HepG2 (cell line): ENCODE results near the gene TMC8. TPM values are rescaled to one million over a fixed set of nuclear protein-coding genes. Genes with fewer than 3 reads are reported as not detected.

Source experiments
- AHR ChIP-seq: IDR thresholded peaks from 2 replicates; pipeline ENCODE4 v1.6.1; 2018; ENCODE audit warnings: missing genetic modification reagents, missing compliant biosample characterization
- GATAD2A ChIP-seq: IDR thresholded peaks from 2 replicates; pipeline ENCODE4 v1.6.1; 2016
- GLI4 ChIP-seq: sonication (generic); formaldehyde crosslinking; IDR thresholded peaks from 2 replicates; pipeline ENCODE4 v1.5.1; 2020; ENCODE audit warnings: missing genetic modification reagents, mild to moderate bottlenecking, moderate library complexity, borderline replicate concordance
- HMGA1 ChIP-seq: sonication (generic); formaldehyde crosslinking; conservative IDR thresholded peaks from 2 replicates; pipeline ENCODE4 v1.4.0; 2020; ENCODE audit warnings: missing genetic modification reagents
- IRX3 ChIP-seq: sonication (generic); formaldehyde crosslinking; IDR thresholded peaks from 2 replicates; pipeline ENCODE4 v1.8.1; 2023; ENCODE audit warnings: mild to moderate bottlenecking, low read depth, missing genetic modification reagents, borderline replicate concordance
- SAP130 ChIP-seq: IDR thresholded peaks from 2 replicates; pipeline ENCODE4 v1.6.1; 2016; ENCODE audit warnings: low read depth
- SATB2 ChIP-seq: sonication (generic); formaldehyde crosslinking; IDR thresholded peaks from 2 replicates; pipeline ENCODE4 v1.5.0; 2020; ENCODE audit warnings: missing genetic modification reagents
- THYN1 ChIP-seq: sonication (generic); formaldehyde crosslinking; IDR thresholded peaks from 2 replicates; pipeline ENCODE4 v1.8.1; 2023; ENCODE audit warnings: low read depth, mild to moderate bottlenecking, moderate library complexity, missing genetic modification reagents, borderline replicate concordance
- TP53 ChIP-seq: sonication (generic); formaldehyde crosslinking; conservative IDR thresholded peaks from 2 replicates; pipeline ENCODE4 v1.4.0; 2020; ENCODE audit warnings: missing genetic modification reagents
- ZNF331 ChIP-seq: sonication (generic); formaldehyde crosslinking; IDR thresholded peaks from 2 replicates; pipeline ENCODE4 v1.4.0; 2020; ENCODE audit warnings: missing genetic modification reagents
- ZNF460 ChIP-seq: sonication (generic); formaldehyde crosslinking; IDR thresholded peaks from 2 replicates; pipeline ENCODE4 v1.5.1; 2020; ENCODE audit warnings: missing genetic modification reagents, mild to moderate bottlenecking, borderline replicate concordance
- ZNF615 ChIP-seq: sonication (generic); formaldehyde crosslinking; IDR thresholded peaks from 2 replicates; pipeline ENCODE4 v1.5.0; 2020; ENCODE audit warnings: mild to moderate bottlenecking, missing genetic modification reagents, borderline replicate concordance
- ZNF879 ChIP-seq: sonication (generic); formaldehyde crosslinking; IDR thresholded peaks from 2 replicates; pipeline ENCODE4 v1.8.1; 2023; ENCODE audit warnings: missing genetic modification reagents
- polyA plus RNA-seq, 8 experiments: library from polyadenylated mRNA; depleted of rRNA in 3 of 8; stranded (reverse) in 7 of 8; unstranded in 1 of 8; fragments of >200 nt; fragmentation: Illumina TruSeq in 4 of 8; extraction: Trizol in 4 of 8; gene quantifications; 2 replicates each; pipeline versions ENCODE4 v1.2.1 to v1.2.3, GENCODE V29; 2011 to 2016; ENCODE audit warnings: low read depth in 4 of 8, missing spikeins in 1 of 8, mixed read lengths in 1 of 8; ENCODE audit not compliant: insufficient read depth in 1 of 8
- total RNA-seq, 5 experiments: library from RNA; depleted of rRNA; stranded (reverse); fragments of >200 nt; fragmentation: Illumina TruSeq; extraction: Trizol; gene quantifications; 2 replicates each; pipeline ENCODE4 v1.2.3, GENCODE V29; 2016; ENCODE audit warnings: low read depth in 1 of 5
- TF ChIP-seq, protein P1 (sequence below): IDR thresholded peaks from 2 replicates; pipeline ENCODE4 v1.6.1; 2016; ENCODE audit warnings: missing biosample characterization, missing genetic modification reagents, low read depth
- TF ChIP-seq, protein P2 (sequence below): sonication (generic); formaldehyde crosslinking; conservative IDR thresholded peaks from 2 replicates; pipeline ENCODE4 v1.8.1; 2023; ENCODE audit warnings: missing genetic modification reagents
- TF ChIP-seq, protein P3 (sequence below): sonication (generic); formaldehyde crosslinking; conservative IDR thresholded peaks from 2 replicates; pipeline ENCODE4 v1.4.0; 2020; ENCODE audit warnings: mild to moderate bottlenecking, missing genetic modification reagents, moderate library complexity
- TF ChIP-seq, protein P4 (sequence below): sonication (generic); formaldehyde crosslinking; IDR thresholded peaks from 2 replicates; pipeline ENCODE4 v1.5.0; 2020; ENCODE audit warnings: missing genetic modification reagents, mild to moderate bottlenecking, borderline replicate concordance
- TF ChIP-seq, protein P5 (sequence below): sonication (generic); formaldehyde crosslinking; IDR thresholded peaks from 2 replicates; pipeline ENCODE4 v1.5.1; 2020; ENCODE audit warnings: missing genetic modification reagents, mild to moderate bottlenecking, borderline replicate concordance
- TF ChIP-seq, protein P6 (sequence below): sonication (generic); formaldehyde crosslinking; IDR thresholded peaks from 2 replicates; pipeline ENCODE4 v1.8.0; 2022; ENCODE audit warnings: low read depth, missing genetic modification reagents

TMC8 gene
- total and polyA plus RNA-seq, 2 of the 13 experiments (the other 11 are each of a cell fraction or from before 2014, with no cell fraction given) = 0.53 to 7.8 TPM

DNA sequence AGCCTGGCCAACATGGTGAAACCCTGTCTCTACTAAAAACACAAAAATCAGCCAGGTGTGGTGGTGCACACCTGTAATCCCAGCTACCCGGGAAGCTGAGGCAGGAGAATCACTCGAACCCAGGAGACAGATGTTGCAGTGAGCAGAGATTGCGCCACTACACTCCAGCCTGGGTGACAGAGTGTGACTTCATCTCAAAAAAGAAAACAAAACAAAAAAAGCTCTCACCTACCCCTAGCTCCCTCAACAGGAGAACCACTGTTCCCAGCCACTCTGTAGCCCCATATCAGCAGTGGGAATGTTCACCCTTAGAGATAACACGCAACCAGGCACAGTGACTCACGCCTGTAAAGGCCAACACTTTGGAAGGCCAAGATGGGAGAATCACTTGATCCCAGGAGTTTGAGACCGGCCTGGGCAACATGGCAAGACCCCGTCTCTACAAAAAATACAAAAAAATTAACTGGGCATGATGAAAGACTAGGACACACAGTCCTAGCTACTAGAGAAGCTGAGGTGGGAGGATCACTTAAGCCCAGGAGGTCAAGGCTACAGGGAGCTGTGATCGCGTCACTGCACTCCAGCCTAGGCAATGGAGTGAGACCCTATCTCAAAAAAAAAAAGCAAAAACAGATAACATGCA is 5.4 kb downstream of the TMC8 start (continued):
- TF ChIP-seq ZNF879 (no peak), ZNF331 (CRISPR knock-in tag) (no peak), ZNF460 (CRISPR knock-in tag) (peak; percentile 91), IRX3 (CRISPR knock-in tag) (no peak), GATAD2A (CRISPR knock-in tag) (0 out of 2 replicates have a peak, but pooled peaks have one; percentile 17), AHR (CRISPR knock-in tag) (no peak), TP53 (CRISPR knock-in tag) (no peak), ZNF615 (CRISPR knock-in tag) (no peak), SAP130 (CRISPR knock-in tag) (peak; percentile 42), THYN1 (CRISPR knock-in tag) (no peak), HMGA1 (no peak), GLI4 (CRISPR knock-in tag) (no peak), SATB2 (CRISPR knock-in tag) (no peak)
- TF ChIP-seq, protein P1, sequence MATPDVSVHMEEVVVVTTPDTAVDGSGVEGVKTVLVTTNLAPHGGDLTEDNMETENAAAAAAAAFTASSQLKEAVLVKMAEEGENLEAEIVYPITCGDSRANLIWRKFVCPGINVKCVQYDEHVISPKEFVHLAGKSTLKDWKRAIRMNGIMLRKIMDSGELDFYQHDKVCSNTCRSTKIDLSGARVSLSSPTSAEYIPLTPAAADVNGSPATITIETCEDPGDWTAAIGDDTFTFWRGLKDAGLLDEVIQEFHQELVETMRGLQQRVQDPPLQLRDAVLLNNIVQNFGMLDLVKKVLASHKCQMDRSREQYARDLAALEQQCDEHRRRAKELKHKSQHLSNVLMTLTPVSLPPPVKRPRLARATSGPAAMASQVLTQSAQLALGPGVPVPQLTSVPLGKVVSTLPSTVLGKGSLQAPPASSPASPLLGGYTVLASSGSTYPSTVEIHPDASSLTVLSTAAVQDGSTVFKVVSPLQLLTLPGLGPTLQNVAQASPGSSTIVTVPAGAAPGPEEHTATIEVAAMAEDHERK (CRISPR knock-in tag) = no peak
- TF ChIP-seq, protein P2, sequence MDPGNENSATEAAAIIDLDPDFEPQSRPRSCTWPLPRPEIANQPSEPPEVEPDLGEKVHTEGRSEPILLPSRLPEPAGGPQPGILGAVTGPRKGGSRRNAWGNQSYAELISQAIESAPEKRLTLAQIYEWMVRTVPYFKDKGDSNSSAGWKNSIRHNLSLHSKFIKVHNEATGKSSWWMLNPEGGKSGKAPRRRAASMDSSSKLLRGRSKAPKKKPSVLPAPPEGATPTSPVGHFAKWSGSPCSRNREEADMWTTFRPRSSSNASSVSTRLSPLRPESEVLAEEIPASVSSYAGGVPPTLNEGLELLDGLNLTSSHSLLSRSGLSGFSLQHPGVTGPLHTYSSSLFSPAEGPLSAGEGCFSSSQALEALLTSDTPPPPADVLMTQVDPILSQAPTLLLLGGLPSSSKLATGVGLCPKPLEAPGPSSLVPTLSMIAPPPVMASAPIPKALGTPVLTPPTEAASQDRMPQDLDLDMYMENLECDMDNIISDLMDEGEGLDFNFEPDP (CRISPR knock-in tag) = 0 out of 2 replicates have a peak, but pooled peaks have one; percentile 86
- TF ChIP-seq, protein P3, sequence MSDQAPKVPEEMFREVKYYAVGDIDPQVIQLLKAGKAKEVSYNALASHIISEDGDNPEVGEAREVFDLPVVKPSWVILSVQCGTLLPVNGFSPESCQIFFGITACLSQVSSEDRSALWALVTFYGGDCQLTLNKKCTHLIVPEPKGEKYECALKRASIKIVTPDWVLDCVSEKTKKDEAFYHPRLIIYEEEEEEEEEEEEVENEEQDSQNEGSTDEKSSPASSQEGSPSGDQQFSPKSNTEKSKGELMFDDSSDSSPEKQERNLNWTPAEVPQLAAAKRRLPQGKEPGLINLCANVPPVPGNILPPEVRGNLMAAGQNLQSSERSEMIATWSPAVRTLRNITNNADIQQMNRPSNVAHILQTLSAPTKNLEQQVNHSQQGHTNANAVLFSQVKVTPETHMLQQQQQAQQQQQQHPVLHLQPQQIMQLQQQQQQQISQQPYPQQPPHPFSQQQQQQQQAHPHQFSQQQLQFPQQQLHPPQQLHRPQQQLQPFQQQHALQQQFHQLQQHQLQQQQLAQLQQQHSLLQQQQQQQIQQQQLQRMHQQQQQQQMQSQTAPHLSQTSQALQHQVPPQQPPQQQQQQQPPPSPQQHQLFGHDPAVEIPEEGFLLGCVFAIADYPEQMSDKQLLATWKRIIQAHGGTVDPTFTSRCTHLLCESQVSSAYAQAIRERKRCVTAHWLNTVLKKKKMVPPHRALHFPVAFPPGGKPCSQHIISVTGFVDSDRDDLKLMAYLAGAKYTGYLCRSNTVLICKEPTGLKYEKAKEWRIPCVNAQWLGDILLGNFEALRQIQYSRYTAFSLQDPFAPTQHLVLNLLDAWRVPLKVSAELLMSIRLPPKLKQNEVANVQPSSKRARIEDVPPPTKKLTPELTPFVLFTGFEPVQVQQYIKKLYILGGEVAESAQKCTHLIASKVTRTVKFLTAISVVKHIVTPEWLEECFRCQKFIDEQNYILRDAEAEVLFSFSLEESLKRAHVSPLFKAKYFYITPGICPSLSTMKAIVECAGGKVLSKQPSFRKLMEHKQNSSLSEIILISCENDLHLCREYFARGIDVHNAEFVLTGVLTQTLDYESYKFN = no peak
- TF ChIP-seq, protein P4, sequence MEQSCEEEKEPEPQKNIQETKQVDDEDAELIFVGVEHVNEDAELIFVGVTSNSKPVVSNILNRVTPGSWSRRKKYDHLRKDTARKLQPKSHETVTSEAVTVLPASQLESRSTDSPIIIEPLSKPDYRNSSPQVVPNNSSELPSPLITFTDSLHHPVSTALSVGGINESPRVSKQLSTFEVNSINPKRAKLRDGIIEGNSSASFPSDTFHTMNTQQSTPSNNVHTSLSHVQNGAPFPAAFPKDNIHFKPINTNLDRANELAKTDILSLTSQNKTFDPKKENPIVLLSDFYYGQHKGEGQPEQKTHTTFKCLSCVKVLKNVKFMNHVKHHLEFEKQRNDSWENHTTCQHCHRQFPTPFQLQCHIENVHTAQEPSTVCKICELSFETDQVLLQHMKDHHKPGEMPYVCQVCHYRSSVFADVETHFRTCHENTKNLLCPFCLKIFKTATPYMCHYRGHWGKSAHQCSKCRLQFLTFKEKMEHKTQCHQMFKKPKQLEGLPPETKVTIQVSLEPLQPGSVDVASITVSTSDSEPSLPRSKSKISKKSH (CRISPR knock-in tag) = no peak
- TF ChIP-seq, protein P5, sequence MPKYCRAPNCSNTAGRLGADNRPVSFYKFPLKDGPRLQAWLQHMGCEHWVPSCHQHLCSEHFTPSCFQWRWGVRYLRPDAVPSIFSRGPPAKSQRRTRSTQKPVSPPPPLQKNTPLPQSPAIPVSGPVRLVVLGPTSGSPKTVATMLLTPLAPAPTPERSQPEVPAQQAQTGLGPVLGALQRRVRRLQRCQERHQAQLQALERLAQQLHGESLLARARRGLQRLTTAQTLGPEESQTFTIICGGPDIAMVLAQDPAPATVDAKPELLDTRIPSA (CRISPR knock-in tag) = no peak
- TF ChIP-seq, protein P6, sequence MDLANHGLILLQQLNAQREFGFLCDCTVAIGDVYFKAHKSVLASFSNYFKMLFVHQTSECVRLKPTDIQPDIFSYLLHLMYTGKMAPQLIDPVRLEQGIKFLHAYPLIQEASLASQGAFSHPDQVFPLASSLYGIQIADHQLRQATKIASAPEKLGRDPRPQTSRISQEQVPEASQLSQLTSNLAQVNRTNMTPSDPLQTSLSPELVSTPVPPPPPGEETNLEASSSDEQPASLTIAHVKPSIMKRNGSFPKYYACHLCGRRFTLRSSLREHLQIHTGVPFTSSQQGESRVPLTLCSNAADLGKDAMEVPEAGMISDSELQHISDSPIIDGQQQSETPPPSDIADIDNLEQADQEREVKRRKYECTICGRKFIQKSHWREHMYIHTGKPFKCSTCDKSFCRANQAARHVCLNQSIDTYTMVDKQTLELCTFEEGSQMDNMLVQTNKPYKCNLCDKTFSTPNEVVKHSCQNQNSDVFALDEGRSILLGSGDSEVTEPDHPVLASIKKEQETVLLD (CRISPR knock-in tag) = no peak
